HG03139 (cell line): ENCODE measurements around the gene PIK3R5.
A peak's percentile ranks its signal among the peaks of the same experiment; 100 is the strongest.

Source experiments
- ATAC-seq: cut with Tn5 transposase; IDR thresholded peaks from one replicate; pipeline ENCODE4 v1.9.1; 2021; ENCODE audit not compliant: unreplicated experiment

PIK3R5 gene

DNA sequence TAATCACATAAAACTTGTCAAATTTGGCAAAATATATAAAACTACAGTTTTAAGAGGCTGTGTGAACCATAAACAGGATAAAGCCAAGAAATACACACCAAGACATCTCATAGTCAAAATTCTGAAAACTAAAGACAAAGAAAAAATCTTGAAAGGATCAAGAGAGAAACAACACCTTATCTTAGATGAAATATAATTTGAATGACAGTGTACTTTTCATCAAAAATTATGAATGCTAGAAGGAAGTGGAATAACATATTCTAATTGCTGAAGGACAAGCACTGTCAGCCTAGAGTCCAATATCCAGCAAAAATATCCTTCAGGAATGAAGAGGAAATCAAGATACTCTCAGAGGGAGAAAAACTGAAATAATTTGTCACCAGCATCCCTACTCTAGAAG is 37.2 kb downstream of the PIK3R5 start:
- ATAC-seq, result no peak

- no peak for ATAC-seq
Measured at GRCh38 chr17:8927395-8927794, 38.1 kb downstream of the PIK3R5 start.

DNA sequence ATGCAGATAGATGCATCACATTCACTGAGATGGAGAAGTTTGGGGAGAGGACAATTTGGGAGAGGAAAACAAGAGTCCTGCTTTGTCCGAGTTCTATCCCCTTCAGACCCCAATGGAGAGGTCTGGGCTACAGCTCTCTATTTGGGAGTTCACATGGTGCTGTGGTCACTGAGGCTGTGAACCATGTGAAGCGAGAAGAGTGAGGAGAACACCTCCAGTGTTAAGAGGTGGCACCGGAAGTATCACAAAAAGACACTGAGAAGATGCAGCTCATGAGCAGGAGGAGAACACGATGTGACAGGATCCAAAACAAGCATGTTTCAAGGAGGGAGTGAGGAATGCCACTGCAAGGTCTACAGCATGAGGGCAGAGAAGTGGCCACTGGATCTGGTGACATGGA is 39.7 kb downstream of the PIK3R5 start:
- ATAC-seq, result no peak

DNA sequence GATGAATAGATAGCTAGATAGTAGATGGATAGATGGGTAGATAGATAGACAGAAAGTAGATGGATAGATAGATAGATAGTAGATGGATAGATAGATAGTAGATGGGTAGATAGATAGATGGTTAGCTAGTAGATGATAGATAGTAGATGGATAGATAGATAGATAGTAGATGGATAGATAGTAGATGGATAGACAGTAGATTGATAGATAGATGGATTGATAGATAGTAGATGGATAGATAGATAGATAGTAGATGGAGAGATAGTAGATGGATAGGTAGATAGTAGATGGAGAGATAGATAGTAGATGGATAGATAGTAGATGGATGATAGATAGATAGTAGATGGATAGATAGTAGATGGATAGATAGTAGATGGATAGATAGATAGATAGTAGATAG is 40.4 kb downstream of the PIK3R5 start:
- no peak for ATAC-seq

GRCh38 chr17:8924595-8924994 is 40.9 kb downstream of the PIK3R5 start:
- ATAC-seq, result peak; percentile 51

DNA sequence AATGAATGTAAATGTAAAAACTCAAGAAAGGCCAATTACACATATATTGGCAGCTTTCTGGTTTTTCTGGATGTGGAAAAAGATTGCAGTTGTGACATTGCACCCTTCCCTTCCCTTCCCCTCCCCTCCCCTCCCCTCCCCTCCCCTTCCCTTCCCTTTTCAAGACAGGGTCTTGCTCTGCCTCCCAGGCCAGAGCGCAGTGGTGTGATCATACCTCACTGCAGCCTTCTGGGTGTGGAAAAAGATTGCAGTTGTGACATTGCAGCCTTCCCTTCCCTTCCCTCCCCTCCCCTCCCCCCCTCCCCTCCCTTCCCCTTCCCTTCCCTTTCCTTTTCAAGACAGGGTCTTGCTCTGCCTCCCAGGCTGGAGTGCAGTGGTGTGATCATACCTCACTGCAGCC is 41.7 kb downstream of the PIK3R5 start:
- ATAC-seq, result no peak

DNA sequence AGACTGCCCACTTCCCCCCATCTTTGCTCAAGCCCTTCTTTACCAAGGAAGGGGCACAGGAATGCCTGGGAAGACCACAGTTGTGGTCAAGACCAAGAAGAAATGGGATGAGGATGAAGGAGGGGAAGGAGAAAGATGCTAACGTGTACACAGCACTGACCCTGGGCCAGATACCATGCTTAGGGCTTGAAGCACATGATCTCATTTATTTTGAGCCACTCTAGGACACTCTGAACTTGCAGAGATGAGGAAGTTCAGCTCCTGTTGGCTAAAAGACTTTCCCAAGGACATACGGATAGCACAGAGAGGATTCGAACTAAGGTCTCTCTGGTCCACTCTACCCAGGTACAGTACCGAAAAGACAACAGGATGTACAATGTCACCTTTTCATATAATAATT is 42.6 kb downstream of the PIK3R5 start:
- ATAC-seq, result no peak

- ATAC-seq, result no peak
Measured at GRCh38 chr17:8922451-8922850, 43.1 kb downstream of the PIK3R5 start.

- ATAC-seq, result no peak
Measured at GRCh38 chr17:8921147-8921546, 44.4 kb downstream of the PIK3R5 start.

- ATAC-seq, result no peak
Measured at GRCh38 chr17:8918807-8919465, 46.6 kb downstream of the PIK3R5 start.

GRCh38 chr17:8916466-8916865 is 49.0 kb downstream of the PIK3R5 start:
- ATAC-seq, result no peak

DNA sequence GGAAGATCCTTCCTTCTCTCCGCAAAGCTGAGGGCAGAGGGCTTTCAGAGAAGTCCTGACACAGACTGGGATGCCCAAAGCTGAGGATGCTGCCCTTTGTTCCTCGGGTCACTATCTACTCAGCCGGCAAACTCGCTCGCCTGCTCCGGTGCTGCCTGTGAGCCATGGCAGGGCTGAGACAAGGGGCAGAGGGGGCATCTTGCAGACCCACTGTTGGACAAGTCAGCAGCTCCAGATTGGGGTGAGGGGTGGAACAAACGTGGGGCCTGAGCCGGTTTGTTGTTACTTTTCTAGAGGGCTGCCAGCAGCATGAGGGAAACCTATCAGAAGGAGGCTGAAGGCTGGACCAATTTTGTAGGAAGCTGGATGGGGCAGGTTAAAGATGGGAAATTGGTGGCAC is 51.0 kb downstream of the PIK3R5 start:
- no peak for ATAC-seq

DNA sequence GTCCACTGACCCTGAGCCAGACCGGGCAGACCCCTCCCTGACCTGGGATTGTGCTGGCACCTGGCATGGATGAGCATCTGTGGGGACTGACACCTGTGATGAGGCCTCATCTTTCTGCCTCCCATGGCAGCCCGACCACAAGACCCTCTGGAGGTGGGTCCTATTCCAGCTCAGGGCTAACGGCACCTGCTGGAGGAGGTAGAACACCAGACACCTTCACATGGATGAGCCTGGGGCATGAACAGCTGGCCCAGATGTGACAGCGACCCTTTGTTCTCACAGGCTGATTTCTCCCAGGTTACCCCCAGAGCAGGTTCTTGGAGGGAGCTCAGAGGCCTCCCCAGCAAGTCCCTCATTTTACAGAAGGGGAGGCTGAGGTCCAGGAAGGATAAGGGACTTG is 51.6 kb downstream of the PIK3R5 start:
- ATAC-seq, result no peak

- ATAC-seq, result no peak
Measured at GRCh38 chr17:8913091-8913490, 52.4 kb downstream of the PIK3R5 start.

GRCh38 chr17:8912084-8912981 is 53.2 kb downstream of the PIK3R5 start:
- ATAC-seq, result no peak

DNA sequence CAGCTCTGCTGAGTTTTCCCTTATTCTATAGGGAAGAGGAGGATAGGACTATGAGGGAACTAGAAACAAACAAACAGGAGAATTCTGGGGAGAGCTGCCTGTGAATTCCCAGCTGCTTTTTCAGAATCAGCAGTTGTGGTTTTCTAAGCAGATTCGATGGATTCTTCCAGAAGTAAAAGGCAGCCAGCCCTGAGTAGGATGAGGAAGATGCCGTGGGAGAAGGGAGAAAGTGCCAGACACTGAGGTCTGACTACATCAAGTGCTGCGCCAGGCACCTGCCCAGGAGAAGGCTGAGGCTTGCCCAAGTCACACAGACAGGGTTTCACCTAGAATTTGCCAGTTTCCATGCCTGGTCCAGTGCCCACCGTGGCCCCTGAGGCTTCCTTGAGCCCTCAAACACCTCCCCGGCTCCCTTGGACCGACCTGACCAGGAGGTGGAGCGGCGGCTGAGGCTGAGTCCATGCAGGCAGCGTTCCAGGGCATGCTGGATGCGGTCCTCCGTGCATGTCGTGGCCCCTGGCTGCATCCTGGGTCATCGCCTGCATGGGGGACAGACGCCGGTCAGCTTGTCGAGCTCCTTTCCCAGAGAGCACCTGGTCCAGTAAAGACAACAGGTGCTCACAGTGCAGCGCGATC is 54.4 kb downstream of the PIK3R5 start:
- no peak for ATAC-seq

DNA sequence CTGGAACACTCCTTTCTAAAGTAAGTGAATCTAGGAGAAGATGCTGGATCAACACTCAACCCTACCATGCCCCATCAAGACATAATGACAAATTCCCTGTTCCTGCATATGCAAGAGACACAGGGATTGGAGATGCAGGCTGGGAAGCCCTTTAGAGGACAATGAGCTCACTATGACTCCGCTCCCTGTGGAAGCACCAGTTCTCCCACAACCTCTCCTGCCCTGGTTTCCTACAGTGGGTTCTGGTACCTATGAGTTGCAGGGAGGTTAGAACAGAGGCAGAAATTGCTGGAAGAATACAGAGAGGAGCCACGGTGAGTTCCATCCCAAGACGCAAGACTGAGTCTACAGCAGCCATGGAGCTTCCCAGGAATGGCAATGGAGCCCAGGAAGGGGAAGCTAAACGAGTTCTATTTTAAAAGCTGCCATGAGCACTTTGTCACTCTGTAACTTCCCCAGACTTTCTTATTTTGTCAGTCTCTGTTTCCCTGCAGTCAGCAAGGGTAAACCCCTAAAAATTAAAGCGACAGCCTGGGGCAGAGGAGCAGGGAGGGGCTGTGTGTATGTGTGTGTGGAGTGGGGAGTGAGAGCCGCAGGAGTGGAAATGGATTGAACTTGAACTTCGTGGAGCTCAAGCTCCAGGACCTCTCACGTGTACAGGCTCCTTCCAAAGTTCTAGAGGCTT is 55.8 kb downstream of the PIK3R5 start:
- ATAC-seq, result no peak

- ATAC-seq, result no peak
Measured at GRCh38 chr17:8905331-8905730, 60.2 kb downstream of the PIK3R5 start.

GRCh38 chr17:8904686-8905085 is 60.8 kb downstream of the PIK3R5 start:
- ATAC-seq, result no peak

DNA sequence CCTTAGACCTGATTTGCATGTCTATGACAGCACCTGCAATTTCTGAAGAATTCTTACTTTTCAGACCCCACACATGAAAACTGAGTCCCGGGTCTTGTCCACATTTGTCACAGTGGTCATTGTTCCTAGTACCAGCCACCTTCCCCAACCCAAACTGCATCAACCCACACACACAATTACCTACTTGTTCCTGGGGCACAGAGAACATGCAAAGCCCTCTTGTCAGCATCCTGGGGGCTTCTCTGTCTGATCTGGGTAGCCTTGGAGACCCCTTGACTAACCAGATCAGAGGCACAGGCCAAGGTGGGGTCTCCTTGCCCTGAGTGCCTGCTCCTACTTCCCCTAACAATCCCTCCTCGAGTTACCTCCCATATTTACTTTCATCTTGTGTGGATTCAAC is 61.3 kb downstream of the PIK3R5 start:
- no peak for ATAC-seq
